GM12873 (cell line): ENCODE measurements around the gene BOC.

ENCODE experiments used
- TF ChIP-seq, protein P1 (sequence below): IDR thresholded peaks from 2 replicates; pipeline ENCODE4 v1.5.1; 2012; ENCODE audit warnings: low read depth, mild to moderate bottlenecking, moderate library complexity, low read length, control low read depth; ENCODE audit not compliant: insufficient read depth; ENCODE audit errors: missing control alignments

Gene BOC

DNA sequence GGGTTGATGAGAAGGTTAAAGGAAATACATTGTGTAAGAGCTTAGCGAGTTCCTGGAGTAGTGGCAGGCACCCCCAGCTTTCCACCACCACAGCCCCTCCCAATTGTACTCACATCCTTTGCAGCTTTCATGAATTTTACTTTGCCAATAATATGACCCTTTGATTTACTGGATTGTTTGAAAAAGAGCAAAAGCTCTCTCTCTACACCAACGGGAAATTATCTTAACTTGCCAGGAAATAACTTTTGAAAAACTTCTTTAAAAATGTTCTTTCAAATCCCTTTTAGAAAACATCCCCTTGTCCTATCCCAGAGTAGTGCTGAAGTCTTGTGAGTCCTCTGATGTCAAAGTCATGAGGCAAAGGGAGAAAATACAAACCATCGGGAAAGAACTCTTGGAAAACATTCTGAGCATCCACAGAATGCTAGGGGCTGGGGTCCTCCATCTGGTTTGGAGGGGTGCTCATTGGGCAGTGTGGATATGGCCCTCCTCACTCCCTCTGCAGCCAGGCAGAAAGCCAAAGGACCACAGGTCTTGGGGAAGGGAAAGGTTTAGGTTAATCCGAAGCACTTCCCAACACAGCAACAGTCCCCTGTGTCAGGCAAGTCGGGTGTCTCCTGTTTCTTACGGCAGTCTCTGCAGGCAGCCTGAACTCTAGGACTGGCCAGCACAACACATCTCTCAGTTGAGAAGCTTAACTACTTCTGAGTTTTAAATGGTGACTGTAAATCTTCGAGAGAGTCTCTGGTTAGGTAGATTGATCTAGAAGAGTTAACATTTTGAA lies 36.5 kb downstream of the BOC start:
- TF ChIP-seq, protein P1, sequence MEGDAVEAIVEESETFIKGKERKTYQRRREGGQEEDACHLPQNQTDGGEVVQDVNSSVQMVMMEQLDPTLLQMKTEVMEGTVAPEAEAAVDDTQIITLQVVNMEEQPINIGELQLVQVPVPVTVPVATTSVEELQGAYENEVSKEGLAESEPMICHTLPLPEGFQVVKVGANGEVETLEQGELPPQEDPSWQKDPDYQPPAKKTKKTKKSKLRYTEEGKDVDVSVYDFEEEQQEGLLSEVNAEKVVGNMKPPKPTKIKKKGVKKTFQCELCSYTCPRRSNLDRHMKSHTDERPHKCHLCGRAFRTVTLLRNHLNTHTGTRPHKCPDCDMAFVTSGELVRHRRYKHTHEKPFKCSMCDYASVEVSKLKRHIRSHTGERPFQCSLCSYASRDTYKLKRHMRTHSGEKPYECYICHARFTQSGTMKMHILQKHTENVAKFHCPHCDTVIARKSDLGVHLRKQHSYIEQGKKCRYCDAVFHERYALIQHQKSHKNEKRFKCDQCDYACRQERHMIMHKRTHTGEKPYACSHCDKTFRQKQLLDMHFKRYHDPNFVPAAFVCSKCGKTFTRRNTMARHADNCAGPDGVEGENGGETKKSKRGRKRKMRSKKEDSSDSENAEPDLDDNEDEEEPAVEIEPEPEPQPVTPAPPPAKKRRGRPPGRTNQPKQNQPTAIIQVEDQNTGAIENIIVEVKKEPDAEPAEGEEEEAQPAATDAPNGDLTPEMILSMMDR, result no peak

DNA sequence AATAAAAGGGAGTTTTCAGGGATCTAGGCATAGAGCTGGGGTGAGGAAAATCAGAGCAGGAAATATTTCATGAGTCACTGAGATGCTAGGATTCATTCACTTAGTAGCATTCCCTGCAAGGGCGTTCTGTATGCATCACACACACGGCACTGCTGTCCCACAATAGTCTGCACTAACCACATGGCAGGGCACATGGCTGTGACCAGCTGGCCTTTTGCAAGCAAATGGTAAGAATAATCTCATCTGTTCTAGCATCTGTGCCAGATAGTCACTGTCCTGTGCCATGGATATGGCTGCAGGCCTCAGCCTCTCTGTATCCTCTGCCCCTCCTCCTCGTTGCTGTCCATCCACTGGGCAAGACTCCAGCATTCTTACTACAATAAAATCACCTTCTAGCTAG lies 37.8 kb downstream of the BOC start:
- TF ChIP-seq, protein P1, result no peak

DNA sequence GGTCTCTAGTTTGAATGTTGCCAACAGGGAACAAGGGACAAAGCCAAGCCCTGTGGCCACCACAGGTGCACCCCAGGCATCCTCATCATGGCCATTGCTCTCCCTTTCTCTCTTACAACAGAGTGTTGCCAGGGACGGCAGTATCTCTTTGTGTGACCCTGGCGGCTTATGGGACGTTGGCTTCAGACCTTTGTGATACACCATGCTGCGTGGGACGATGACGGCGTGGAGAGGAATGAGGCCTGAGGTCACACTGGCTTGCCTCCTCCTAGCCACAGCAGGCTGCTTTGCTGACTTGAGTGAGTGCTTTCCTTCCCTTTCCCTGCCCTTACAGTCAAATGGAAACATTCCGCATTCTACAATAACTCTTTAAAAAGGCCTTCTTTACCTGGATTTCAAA lies 38.2 kb downstream of the BOC start:
- TF ChIP-seq, protein P1, result no peak

DNA sequence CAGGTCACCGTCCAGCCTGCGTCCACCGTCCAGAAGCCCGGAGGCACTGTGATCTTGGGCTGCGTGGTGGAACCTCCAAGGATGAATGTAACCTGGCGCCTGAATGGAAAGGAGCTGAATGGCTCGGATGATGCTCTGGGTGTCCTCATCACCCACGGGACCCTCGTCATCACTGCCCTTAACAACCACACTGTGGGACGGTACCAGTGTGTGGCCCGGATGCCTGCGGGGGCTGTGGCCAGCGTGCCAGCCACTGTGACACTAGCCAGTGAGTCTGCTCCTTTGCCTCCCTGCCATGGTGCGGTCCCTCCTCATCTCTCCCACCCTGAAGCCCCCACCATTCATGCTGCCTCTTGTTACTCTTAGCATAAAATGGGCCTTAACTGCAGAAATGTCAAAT lies 39.2 kb downstream of the BOC start:
- TF ChIP-seq, protein P1, result no peak

DNA sequence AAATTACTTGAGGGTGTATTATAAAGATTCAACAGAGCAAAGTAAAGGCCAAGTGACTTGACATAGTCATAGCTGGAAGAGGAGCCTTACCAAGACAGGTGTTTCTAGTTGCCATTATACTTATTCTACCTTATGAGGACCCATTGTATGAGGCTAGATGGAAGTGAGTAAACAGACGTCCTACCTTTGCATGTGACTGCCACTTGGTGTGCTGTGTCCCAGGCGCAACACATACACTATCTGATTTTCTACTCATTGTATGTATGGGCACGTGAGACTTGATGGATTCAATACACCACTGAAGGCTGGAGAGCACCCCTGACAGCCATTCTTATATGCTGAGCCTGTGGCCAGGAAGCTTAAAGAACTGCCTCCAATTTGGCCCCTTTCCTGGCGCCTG lies 40.5 kb downstream of the BOC start:
- TF ChIP-seq, protein P1, result peak; percentile 29

DNA sequence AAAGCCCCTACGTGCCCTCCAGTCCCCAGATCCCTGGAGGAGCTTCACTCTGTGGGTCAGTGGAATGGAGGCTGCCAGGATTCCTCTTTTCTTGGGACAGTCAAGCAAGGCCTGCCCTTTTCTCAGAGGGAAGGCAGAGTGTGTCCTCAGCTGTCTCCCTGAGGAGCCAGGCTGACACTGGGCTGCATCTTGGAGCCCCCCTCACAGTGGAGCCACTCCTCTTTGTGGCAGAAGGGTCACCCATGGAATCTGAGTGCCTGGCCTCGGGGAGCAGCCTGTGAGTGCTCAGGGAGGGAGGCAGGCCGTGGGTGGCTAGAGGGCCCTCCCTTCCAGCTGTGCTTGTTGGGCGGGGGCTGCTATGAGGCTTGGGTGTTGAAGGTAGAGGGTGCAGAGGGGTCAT lies 41.2 kb downstream of the BOC start:
- TF ChIP-seq, protein P1, result no peak

DNA sequence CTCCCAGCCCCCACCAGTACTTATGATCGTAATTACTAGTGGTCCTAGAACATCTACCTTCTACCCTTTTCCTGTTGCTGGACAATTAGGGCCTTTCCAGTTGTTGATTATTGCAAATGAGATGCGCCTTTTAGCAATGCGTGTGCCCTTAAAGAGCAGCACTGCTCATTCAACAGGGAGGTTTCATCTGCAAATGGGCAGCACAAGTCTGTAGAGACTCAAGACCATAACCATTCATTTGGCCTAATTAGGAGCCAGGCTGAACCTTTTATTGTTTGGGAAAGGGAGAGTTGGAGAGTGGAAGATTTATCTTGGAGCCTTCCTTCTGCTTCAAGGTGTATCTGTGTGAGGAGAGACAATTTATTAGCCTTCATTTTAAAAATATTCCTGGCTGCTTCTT lies 42.3 kb downstream of the BOC start:
- TF ChIP-seq, protein P1, result no peak
